Right kidney (tissue), 9 donors: ENCODE data around the gene CDK10.
A peak's percentile ranks its signal among the peaks of the same experiment; 100 is the strongest.
"Not testable (repeated sequence)": the region's sequence is repeated elsewhere in the genome, so short reads cannot be mapped to it uniquely, and the experiment has no call there.

Experiments
- DNase-seq: peaks from one replicate; pipeline ENCODE4 v3.0.0-alpha.2; 2016
- long read RNA-seq, 8 donors: transcript quantifications; one replicate each; lab custom pipeline, GENCODE V29; 2026

CDK10 gene
- long read RNA-seq, donor 1, transcript CDK10-202 (13 exons, 1,798 nt) = major isoform, 6 of 22 reads
- long read RNA-seq, donor 1, partial matches to known transcripts = 10 of 22 reads
- long read RNA-seq, donor 1, other reads (novel, unspliced or antisense) = 5 of 22 reads
- long read RNA-seq, donor 2, partial matches to known transcripts = 0 of 7 reads
- long read RNA-seq, donor 2, other reads (novel, unspliced or antisense) = 0 of 7 reads
- long read RNA-seq, donor 3, partial matches to known transcripts = 0 of 2 reads
- long read RNA-seq, donor 3, other reads (novel, unspliced or antisense) = 0 of 2 reads
- long read RNA-seq, donor 4, partial matches to known transcripts = 23 of 26 reads
- long read RNA-seq, donor 4, other reads (novel, unspliced or antisense) = 0 of 26 reads
- long read RNA-seq, donor 5, partial matches to known transcripts = 16 of 20 reads
- long read RNA-seq, donor 5, other reads (novel, unspliced or antisense) = 0 of 20 reads
- long read RNA-seq, donor 6, partial matches to known transcripts = 0 of 5 reads
- long read RNA-seq, donor 6, other reads (novel, unspliced or antisense) = 0 of 5 reads
- long read RNA-seq, donor 7 = 0 reads
- long read RNA-seq, donor 8, partial matches to known transcripts = 0 of 6 reads
- long read RNA-seq, donor 8, other reads (novel, unspliced or antisense) = 0 of 6 reads

- DNase-seq = peak; percentile 99
Measured at GRCh38 chr16:89686520-89687091, at the start of gene CDK10. CDK10 (plus strand) TSS chr16:89686689; CDS start chr16:89686711, 22 bp downstream.

- DNase-seq = no peak
Measured at GRCh38 chr16:89637379-89637778, 49.1 kb upstream of the CDK10 start.

- no peak for DNase-seq
Measured at GRCh38 chr16:89638455-89638854, 48.0 kb upstream of the CDK10 start.

- no peak for DNase-seq
Measured at GRCh38 chr16:89639385-89639784, 47.1 kb upstream of the CDK10 start.

GRCh38 chr16:89641458-89642119 lies 44.9 kb upstream of the CDK10 start:
- DNase-seq = peak; percentile 42

- DNase-seq = peak; percentile 7
Measured at GRCh38 chr16:89642574-89642973, 43.9 kb upstream of the CDK10 start.

GRCh38 chr16:89643769-89644300 lies 42.7 kb upstream of the CDK10 start:
- no peak for DNase-seq

- DNase-seq = no peak
Measured at GRCh38 chr16:89645122-89645521, 41.4 kb upstream of the CDK10 start.

- DNase-seq = no peak
Measured at GRCh38 chr16:89646270-89646669, 40.2 kb upstream of the CDK10 start.

GRCh38 chr16:89646906-89647305 lies 39.6 kb upstream of the CDK10 start:
- DNase-seq = no peak

- DNase-seq = no peak
Measured at GRCh38 chr16:89651584-89651983, 34.9 kb upstream of the CDK10 start.

GRCh38 chr16:89653656-89654295 lies 32.7 kb upstream of the CDK10 start:
- DNase-seq = no peak

GRCh38 chr16:89655062-89655643 lies 31.3 kb upstream of the CDK10 start:
- no peak for DNase-seq

GRCh38 chr16:89656435-89657121 lies 29.9 kb upstream of the CDK10 start:
- DNase-seq = no peak

- peak; percentile 99 for DNase-seq
Measured at GRCh38 chr16:89657442-89658220, 28.9 kb upstream of the CDK10 start, which contains the start of the genes CHMP1A and SPATA33. CHMP1A (minus strand) TSS chr16:89657708; CDS start chr16:89657588, 120 bp downstream. SPATA33 (plus strand) TSS chr16:89657836; CDS start chr16:89657912, 76 bp downstream.

GRCh38 chr16:89658221-89658879 lies 28.1 kb upstream of the CDK10 start:
- DNase-seq = no peak

GRCh38 chr16:89660146-89660545 lies 26.3 kb upstream of the CDK10 start:
- no peak for DNase-seq

- DNase-seq = no peak
Measured at GRCh38 chr16:89661215-89661614, 25.3 kb upstream of the CDK10 start.

- not testable (repeated sequence) for DNase-seq
Measured at GRCh38 chr16:89664238-89664637, 22.3 kb upstream of the CDK10 start.
